ENCODE measurements around the gene BRPF3.
"Not testable (repeated sequence)": the region's sequence is repeated elsewhere in the genome, so short reads cannot be mapped to it uniquely, and the experiment has no call there.

Gene BRPF3

GRCh38 chr6:36200998-36201596 lies 4.6 kb downstream of the BRPF3 start:
- DNase-seq, result no peak

- no peak for DNase-seq
Observed at GRCh38 chr6:36201612-36202011, 5.1 kb downstream of the BRPF3 start.

- DNase-seq, result no peak
Observed at GRCh38 chr6:36202101-36202500, 5.6 kb downstream of the BRPF3 start.

- no peak for DNase-seq
Observed at GRCh38 chr6:36204068-36204753, 7.7 kb downstream of the BRPF3 start.

- DNase-seq, result no peak
Observed at GRCh38 chr6:36207155-36207554, 10.6 kb downstream of the BRPF3 start.

GRCh38 chr6:36209606-36210005 lies 13.1 kb downstream of the BRPF3 start:
- DNase-seq, result no peak

- DNase-seq, result no peak
Observed at GRCh38 chr6:36210182-36210581, 13.6 kb downstream of the BRPF3 start.

GRCh38 chr6:36210886-36211595 lies 14.5 kb downstream of the BRPF3 start:
- no peak for DNase-seq

GRCh38 chr6:36216559-36216958 lies 20.0 kb downstream of the BRPF3 start:
- no peak for DNase-seq

GRCh38 chr6:36217188-36217587 lies 20.6 kb downstream of the BRPF3 start:
- no peak for DNase-seq

- DNase-seq, result no peak
Observed at GRCh38 chr6:36217946-36218345, 21.4 kb downstream of the BRPF3 start.

- not testable (repeated sequence) for DNase-seq
Observed at GRCh38 chr6:36218516-36218915, 22.0 kb downstream of the BRPF3 start.

- no peak for DNase-seq
Observed at GRCh38 chr6:36219081-36219480, 22.5 kb downstream of the BRPF3 start.

- no peak for DNase-seq
Observed at GRCh38 chr6:36220226-36220625, 23.7 kb downstream of the BRPF3 start.

- no peak for DNase-seq
Observed at GRCh38 chr6:36221674-36222073, 25.1 kb downstream of the BRPF3 start.

- DNase-seq, result no peak
Observed at GRCh38 chr6:36222924-36223323, 26.4 kb downstream of the BRPF3 start.

GRCh38 chr6:36223706-36224105 lies 27.2 kb downstream of the BRPF3 start:
- no peak for DNase-seq

- no peak for DNase-seq
Observed at GRCh38 chr6:36224918-36225461, 28.4 kb downstream of the BRPF3 start.

GRCh38 chr6:36226438-36227047 lies 30.0 kb downstream of the BRPF3 start:
- no peak for DNase-seq

GRCh38 chr6:36227379-36228228 lies 31.1 kb downstream of the BRPF3 start:
- no peak for DNase-seq

GRCh38 chr6:36229223-36229622 lies 32.7 kb downstream of the BRPF3 start:
- DNase-seq, result no peak

GRCh38 chr6:36230371-36230770 lies 33.8 kb downstream of the BRPF3 start:
- no peak for DNase-seq

- no peak for DNase-seq
Observed at GRCh38 chr6:36232172-36232571, 35.6 kb downstream of the BRPF3 start.

Data from eye (tissue), 1 donor.